Stimulated activated naive CD8-positive, alpha-beta T cell treated with anti-CD3 and anti-CD28 coated beads, Interleukin-15, Interleukin-2, amounts not matched to agents 100 ng/mL and 50 ng/mL, for 24 hours (primary cell): ENCODE data around the gene CHST9.
"Not testable (repeated sequence)": the region's sequence is repeated elsewhere in the genome, so short reads cannot be mapped to it uniquely, and the experiment has no call there.

ENCODE experiments used
- H3K27ac Mint-ChIP-seq: one replicate; pipeline ENCODE4 v1.8.0; 2021; ENCODE audit warnings: mild to moderate bottlenecking, mixed read lengths
- H3K27me3 Mint-ChIP-seq: one replicate; pipeline ENCODE4 v1.8.0; 2021; ENCODE audit warnings: mixed read lengths
- H3K36me3 Mint-ChIP-seq: one replicate; pipeline ENCODE4 v1.8.0; 2021; ENCODE audit warnings: low read depth, mixed read lengths
- H3K4me1 Mint-ChIP-seq: one replicate; pipeline ENCODE4 v1.8.0; 2021; ENCODE audit warnings: low read depth, mixed read lengths
- H3K4me3 Mint-ChIP-seq: one replicate; pipeline ENCODE4 v1.8.0; 2021; ENCODE audit warnings: mild to moderate bottlenecking, mixed read lengths
- H3K9me3 Mint-ChIP-seq: one replicate; pipeline ENCODE4 v1.8.0; 2021; ENCODE audit warnings: mixed read lengths

The CHST9 gene

DNA sequence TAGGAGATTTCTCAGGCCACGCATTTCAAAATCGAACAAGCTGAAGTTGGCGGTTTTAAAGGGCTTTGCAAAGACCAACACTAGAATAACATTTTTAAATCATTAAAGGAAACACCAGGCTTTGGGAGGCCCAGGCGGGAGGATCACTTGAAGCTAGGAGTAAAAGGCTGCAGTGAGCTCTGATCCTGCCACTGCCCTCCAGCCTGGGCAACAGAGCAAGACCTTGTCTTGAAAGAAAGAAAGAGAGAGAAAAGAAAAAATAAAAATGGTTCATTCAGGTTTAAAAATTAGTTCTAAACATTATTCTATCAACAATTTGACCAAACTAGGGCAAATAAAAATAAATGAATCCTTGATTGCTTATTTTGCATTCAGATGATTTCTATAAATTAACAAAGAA, 789 bp upstream of the CHST9 start:
- no peaks in the 10 kb centered on the region for H3K36me3 Mint-ChIP-seq
- H3K27me3 Mint-ChIP-seq = peaks cover 28% of the 10 kb centered on the region
- no peak overlapping the region for H3K4me3 Mint-ChIP-seq
- H3K27ac Mint-ChIP-seq = no peak overlapping the region
- H3K9me3 Mint-ChIP-seq = peaks cover 3% of the 10 kb centered on the region
- H3K4me1 Mint-ChIP-seq = no peaks in the 10 kb centered on the region

GRCh38 chr18:27184115-27185024, 738 bp downstream of the CHST9 start:
- peaks cover 28% of the 10 kb centered on the region for H3K27me3 Mint-ChIP-seq
- H3K4me3 Mint-ChIP-seq = no peak overlapping the region
- H3K27ac Mint-ChIP-seq = no peak overlapping the region
- H3K36me3 Mint-ChIP-seq = no peaks in the 10 kb centered on the region
- peaks cover 3% of the 10 kb centered on the region for H3K9me3 Mint-ChIP-seq
- no peaks in the 10 kb centered on the region for H3K4me1 Mint-ChIP-seq

DNA sequence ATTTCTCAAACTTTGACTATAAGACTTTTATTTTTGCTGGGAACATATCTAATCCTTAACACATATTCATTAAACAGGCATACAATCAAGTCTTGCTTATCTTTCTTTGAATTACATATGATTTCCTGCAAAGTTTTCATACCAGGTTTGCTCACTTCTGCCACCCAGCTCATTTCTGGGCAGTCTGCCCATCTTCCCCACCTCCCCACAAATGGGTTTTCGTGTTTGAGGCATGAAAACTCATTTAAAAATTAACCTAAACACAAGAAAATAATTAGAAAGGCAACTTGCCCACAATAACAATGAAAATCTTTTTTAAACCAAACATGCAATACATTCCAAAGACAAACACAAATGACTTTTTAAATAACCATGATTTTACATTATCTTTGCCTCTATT, 3.4 kb downstream of the CHST9 start:
- Mint-ChIP-seq H3K4me1 (no peaks in the 10 kb centered on the region), H3K27me3 (peaks cover 27% of the 10 kb centered on the region), H3K9me3 (peaks cover 3% of the 10 kb centered on the region), H3K4me3 (no peak overlapping the region), H3K36me3 (no peaks in the 10 kb centered on the region), H3K27ac (no peak overlapping the region)

DNA sequence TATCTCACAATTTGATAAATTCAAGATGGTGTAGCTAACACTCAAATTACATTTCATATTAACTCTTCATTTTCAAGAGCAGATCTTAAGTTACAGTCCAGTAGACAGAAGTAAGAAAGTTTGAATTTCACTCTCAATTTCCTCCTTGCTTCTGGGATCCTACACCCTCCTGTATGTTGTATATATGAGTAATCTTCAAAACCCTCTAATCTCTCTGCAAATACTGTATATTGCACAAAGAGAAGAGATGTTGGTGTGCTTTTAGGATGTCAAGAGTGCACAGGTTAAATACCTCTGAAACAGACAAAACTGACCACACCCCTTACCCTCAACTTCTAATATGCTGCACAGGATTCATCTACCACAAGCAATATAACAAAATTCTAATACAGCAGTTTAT, 6.7 kb downstream of the CHST9 start:
- H3K9me3 Mint-ChIP-seq = no peaks in the 10 kb centered on the region
- H3K27ac Mint-ChIP-seq = no peak overlapping the region
- no peaks in the 10 kb centered on the region for H3K36me3 Mint-ChIP-seq
- peaks cover 6% of the 10 kb centered on the region for H3K27me3 Mint-ChIP-seq
- no peak overlapping the region for H3K4me3 Mint-ChIP-seq
- no peaks in the 10 kb centered on the region for H3K4me1 Mint-ChIP-seq

DNA sequence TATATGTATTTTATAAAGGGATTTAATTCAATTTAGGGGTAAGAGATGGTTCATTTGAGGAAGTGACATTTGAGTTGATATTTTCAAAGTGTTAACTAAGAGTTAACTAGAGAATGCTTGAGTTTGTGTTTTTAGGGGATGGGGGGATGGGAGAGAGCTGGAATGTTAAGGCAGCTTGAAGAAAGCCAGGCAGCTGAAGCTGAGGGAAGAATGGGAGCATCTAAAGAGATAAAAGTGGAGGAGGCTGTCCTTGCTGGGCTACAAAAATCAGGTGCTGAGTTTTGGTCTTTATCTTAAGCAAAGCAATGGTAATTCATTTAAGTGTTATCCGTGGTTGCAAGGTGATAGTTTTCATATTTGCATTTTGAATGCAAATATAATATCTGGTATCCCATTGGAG, 9.2 kb downstream of the CHST9 start:
- no peaks in the 10 kb centered on the region for H3K4me1 Mint-ChIP-seq
- H3K4me3 Mint-ChIP-seq = no peak overlapping the region
- no peaks in the 10 kb centered on the region for H3K36me3 Mint-ChIP-seq
- H3K27me3 Mint-ChIP-seq = no peaks in the 10 kb centered on the region
- no peaks in the 10 kb centered on the region for H3K9me3 Mint-ChIP-seq
- H3K27ac Mint-ChIP-seq = no peak overlapping the region

- Mint-ChIP-seq H3K27me3 (no peaks in the 10 kb centered on the region), H3K27ac (no peak overlapping the region), H3K36me3 (no peaks in the 10 kb centered on the region), H3K4me1 (no peaks in the 10 kb centered on the region), H3K4me3 (no peak overlapping the region), H3K9me3 (no peaks in the 10 kb centered on the region)
Measured at GRCh38 chr18:27175245-27175644, 9.9 kb downstream of the CHST9 start.

DNA sequence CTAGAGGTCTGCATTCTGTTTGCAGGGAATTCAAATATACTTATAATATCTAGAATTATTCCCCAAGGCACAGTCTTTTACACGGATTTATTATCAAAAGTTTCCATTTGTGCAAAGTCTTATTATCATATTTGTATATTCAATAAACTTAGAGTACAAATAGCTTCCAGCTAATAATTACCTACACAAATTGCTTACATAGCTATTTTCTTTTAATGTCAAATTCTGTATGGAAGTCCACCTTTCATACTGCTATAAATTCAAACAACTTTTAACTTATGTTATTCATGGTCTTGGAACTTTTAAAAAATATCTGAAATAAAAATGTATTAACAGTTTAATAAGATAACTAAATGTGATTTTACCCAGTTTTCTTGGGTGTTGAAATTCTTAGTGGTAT, 13.1 kb downstream of the CHST9 start:
- peaks cover 4% of the 10 kb centered on the region for H3K9me3 Mint-ChIP-seq
- no peaks in the 10 kb centered on the region for H3K36me3 Mint-ChIP-seq
- H3K27me3 Mint-ChIP-seq = no peaks in the 10 kb centered on the region
- no peak overlapping the region for H3K27ac Mint-ChIP-seq
- H3K4me1 Mint-ChIP-seq = no peaks in the 10 kb centered on the region
- H3K4me3 Mint-ChIP-seq = no peak overlapping the region

- Mint-ChIP-seq H3K27ac (no peak overlapping the region), H3K9me3 (peaks cover 16% of the 10 kb centered on the region), H3K36me3 (no peaks in the 10 kb centered on the region), H3K4me1 (no peaks in the 10 kb centered on the region), H3K4me3 (no peak overlapping the region), H3K27me3 (no peaks in the 10 kb centered on the region)
Measured at GRCh38 chr18:27165412-27165811, 19.7 kb downstream of the CHST9 start.

GRCh38 chr18:27164905-27165304, 20.2 kb downstream of the CHST9 start:
- no peak overlapping the region for H3K27ac Mint-ChIP-seq
- no peaks in the 10 kb centered on the region for H3K36me3 Mint-ChIP-seq
- no peaks in the 10 kb centered on the region for H3K27me3 Mint-ChIP-seq
- no peak overlapping the region for H3K4me3 Mint-ChIP-seq
- peaks cover 16% of the 10 kb centered on the region for H3K9me3 Mint-ChIP-seq
- H3K4me1 Mint-ChIP-seq = no peaks in the 10 kb centered on the region

DNA sequence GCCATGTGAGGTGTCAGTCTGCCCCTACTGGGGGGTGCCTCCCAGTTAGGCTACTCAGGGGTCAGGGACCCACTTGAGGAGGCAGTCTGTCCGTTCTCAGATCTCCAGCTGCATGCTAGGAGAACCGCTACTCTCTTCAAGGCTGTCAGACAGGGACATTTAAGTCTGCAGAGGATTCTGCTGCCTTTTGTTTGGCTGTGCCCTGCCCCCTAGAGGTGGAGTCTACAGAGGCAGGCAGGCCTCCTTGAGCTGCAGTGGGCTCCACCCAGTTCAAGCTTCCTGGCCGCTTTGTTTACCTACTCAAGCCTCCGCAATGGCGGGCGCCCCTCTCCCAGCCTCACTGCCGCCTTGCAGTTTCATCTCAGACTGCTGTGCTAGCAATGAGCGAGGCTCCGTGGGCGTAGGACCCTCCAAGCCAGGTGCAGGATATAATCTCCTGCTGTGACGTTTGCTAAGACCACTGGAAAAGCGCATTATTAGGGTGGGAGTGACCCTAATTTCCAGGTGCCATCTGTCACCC, 21.9 kb downstream of the CHST9 start:
- H3K27me3 Mint-ChIP-seq, H3K4me3 Mint-ChIP-seq, H3K27ac Mint-ChIP-seq, H3K36me3 Mint-ChIP-seq, H3K4me1 Mint-ChIP-seq: not testable (repeated sequence)
- peaks cover 16% of the 10 kb centered on the region for H3K9me3 Mint-ChIP-seq

DNA sequence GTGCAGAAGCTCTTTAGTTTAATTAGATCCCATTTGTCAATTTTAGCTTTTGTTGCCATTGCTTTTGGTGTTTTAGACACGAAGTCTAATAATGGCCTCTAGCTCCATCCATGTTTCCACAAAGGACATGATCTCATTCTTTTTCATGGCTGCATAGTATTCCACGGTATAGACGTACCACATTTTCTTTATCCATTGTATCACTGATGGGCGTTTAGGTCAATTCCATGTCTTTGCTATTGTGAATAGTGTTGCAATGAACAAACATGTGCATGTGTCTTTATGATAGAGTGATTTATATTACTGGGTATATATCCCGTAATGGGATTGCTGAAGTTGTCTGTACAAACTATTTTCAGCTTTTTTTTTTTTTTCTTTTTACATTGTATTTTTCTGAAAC, 35.9 kb downstream of the CHST9 start:
- peaks cover 19% of the 10 kb centered on the region for H3K9me3 Mint-ChIP-seq
- H3K27me3 Mint-ChIP-seq, H3K27ac Mint-ChIP-seq, H3K4me1 Mint-ChIP-seq, H3K36me3 Mint-ChIP-seq, H3K4me3 Mint-ChIP-seq: not testable (repeated sequence)

GRCh38 chr18:27144672-27145071, 40.4 kb downstream of the CHST9 start:
- Mint-ChIP-seq H3K9me3 (peaks cover 13% of the 10 kb centered on the region), H3K36me3 (no peaks in the 10 kb centered on the region), H3K27ac (no peak overlapping the region), H3K4me3 (no peak overlapping the region), H3K27me3 (no peaks in the 10 kb centered on the region), H3K4me1 (no peaks in the 10 kb centered on the region)

GRCh38 chr18:27143580-27144287, 41.4 kb downstream of the CHST9 start:
- H3K4me3 Mint-ChIP-seq = no peak overlapping the region
- H3K4me1 Mint-ChIP-seq = no peaks in the 10 kb centered on the region
- H3K9me3 Mint-ChIP-seq = peaks cover 8% of the 10 kb centered on the region
- no peaks in the 10 kb centered on the region for H3K27me3 Mint-ChIP-seq
- no peak overlapping the region for H3K27ac Mint-ChIP-seq
- no peaks in the 10 kb centered on the region for H3K36me3 Mint-ChIP-seq

DNA sequence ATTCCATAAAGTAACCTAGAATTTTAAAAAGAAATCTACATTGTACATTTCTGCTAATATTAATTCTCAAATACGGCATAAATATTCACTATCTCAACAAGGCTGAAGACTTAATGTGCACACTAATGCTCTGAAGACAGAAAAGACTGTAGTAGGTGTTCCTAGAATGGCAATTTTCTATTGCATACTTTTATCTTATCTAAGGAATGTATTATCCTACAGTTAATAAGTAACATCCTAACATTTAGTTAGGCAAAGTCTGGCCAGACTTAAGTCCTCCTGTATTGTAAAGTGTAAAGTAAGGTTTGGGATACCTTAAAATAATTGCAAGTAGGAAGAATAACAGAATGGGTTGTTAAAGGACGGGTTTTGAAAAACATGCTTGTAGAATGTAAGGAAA, 42.2 kb downstream of the CHST9 start:
- peaks cover 6% of the 10 kb centered on the region for H3K9me3 Mint-ChIP-seq
- H3K4me3 Mint-ChIP-seq = no peak overlapping the region
- no peaks in the 10 kb centered on the region for H3K36me3 Mint-ChIP-seq
- H3K4me1 Mint-ChIP-seq = no peaks in the 10 kb centered on the region
- no peak overlapping the region for H3K27ac Mint-ChIP-seq
- no peaks in the 10 kb centered on the region for H3K27me3 Mint-ChIP-seq

DNA sequence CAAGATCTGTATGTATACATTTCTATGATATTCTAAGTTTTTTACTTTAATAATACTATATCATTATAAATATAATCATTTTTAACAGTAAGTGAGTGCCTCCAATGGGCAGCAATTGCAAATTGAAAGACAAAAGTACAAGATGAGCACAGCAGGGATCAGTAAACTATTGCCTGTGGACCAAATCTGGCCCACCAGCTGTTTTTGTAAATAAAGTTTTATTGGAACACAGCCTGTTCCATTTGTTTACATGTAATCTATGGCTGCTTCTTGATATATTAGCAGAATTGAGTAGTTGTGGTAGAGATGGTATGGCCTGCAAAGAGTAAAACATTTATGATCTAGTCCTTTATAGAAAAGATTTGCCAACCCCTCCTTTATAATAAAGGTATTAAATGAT, 43.2 kb downstream of the CHST9 start:
- Mint-ChIP-seq H3K4me3 (no peak overlapping the region), H3K36me3 (no peaks in the 10 kb centered on the region), H3K27ac (no peak overlapping the region), H3K9me3 (no peaks in the 10 kb centered on the region), H3K4me1 (no peaks in the 10 kb centered on the region), H3K27me3 (no peaks in the 10 kb centered on the region)
